ENCODE data around the gene OS9.

- TF ChIP-seq CTCF (IDR thresholded peaks at IDR 0.05) (no peak), REST (IDR thresholded peaks at IDR 0.05; ENCODE audit: insufficient read depth in 1 of 2, low read depth in 2 of 2, low read length in 1 of 2) (no peak)
Observed at GRCh38 chr12:57734591-57734990, 40.7 kb downstream of the OS9 start.
